ENCODE measurements around the gene ZNF837.

DNA sequence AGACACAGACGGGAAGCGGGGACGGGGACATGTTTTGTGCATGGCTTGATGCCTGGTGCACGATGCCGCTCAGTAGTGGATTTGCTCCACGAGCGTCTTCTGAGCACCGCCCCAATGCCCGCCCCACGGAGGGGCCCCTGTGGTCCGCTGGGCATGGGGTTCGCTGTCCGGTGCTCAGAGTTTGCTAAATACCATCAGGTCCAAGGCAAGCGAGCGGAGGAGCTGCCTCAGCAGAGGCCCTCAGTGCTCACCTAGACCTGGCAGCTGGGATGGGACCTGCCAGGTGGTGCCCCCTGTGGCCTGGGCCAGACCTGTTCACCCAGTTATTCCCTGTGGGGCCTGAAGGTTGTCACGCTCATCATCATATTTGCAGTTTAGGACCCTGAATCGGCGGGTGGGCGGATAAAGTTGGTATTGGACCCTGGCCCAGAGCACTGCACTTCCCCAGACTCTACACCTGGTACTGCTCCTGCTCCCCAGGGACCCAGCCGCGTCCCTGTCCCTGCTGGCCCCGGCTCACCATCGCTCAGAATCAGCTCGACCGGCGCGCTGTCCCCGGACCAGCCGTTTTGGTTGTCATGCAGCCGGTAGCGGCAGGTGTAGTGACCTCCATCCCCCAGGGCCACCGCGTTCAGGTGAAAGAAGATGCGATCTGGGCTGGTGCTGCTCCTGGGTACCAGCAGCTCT lies 29.8 kb downstream of the ZNF837 start:
- TF ChIP-seq, protein P1, sequence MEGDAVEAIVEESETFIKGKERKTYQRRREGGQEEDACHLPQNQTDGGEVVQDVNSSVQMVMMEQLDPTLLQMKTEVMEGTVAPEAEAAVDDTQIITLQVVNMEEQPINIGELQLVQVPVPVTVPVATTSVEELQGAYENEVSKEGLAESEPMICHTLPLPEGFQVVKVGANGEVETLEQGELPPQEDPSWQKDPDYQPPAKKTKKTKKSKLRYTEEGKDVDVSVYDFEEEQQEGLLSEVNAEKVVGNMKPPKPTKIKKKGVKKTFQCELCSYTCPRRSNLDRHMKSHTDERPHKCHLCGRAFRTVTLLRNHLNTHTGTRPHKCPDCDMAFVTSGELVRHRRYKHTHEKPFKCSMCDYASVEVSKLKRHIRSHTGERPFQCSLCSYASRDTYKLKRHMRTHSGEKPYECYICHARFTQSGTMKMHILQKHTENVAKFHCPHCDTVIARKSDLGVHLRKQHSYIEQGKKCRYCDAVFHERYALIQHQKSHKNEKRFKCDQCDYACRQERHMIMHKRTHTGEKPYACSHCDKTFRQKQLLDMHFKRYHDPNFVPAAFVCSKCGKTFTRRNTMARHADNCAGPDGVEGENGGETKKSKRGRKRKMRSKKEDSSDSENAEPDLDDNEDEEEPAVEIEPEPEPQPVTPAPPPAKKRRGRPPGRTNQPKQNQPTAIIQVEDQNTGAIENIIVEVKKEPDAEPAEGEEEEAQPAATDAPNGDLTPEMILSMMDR (conservative IDR thresholded peaks at IDR 0.05) = no peak
- no peak for TF ChIP-seq EZH2 (IDR thresholded peaks at IDR 0.05; ENCODE audit: low read depth)

Measured in PC-9 (cell line).